Measurements from ENCODE around the gene NDUFA11.

GRCh38 chr19:5916181-5916708, 12.7 kb upstream of the NDUFA11 start:
- no peak for TF ChIP-seq TOE1 (IDR thresholded peaks at IDR 0.05; ENCODE audit: borderline replicate concordance)
- TF ChIP-seq TOE1 (CRISPR knock-in tag; IDR thresholded peaks at IDR 0.05; ENCODE audit: borderline replicate concordance, low read depth), result no peak
- no peak for TF ChIP-seq REST (IDR thresholded peaks at IDR 0.05; ENCODE audit: borderline replicate concordance)
- TF ChIP-seq REST (CRISPR knock-in tag; IDR thresholded peaks at IDR 0.05; ENCODE audit: low read depth), result no peak
- no peak for TF ChIP-seq FOXK2 (conservative IDR thresholded peaks at IDR 0.05 in 1 of 2, IDR thresholded peaks at IDR 0.05 in 1 of 2; ENCODE audit: low read depth in 2 of 2)
- no peak for TF ChIP-seq GTF2F1 (IDR thresholded peaks at IDR 0.05; ENCODE audit: low read depth, low read length)
- no peak for TF ChIP-seq NR2C1 (IDR thresholded peaks at IDR 0.05)
- TF ChIP-seq NR2C1 (tag; IDR thresholded peaks at IDR 0.05), result no peak
- TF ChIP-seq ZSCAN29 (IDR thresholded peaks at IDR 0.05), result no peak
- no peak for TF ChIP-seq SP1 (CRISPR knock-in tag; IDR thresholded peaks at IDR 0.05)
- no peak for TF ChIP-seq NRF1 (conservative IDR thresholded peaks at IDR 0.05 in 1 of 2, IDR thresholded peaks at IDR 0.05 in 1 of 2)

All from K562 (cell line).